Mucosa of stomach (tissue), 1 donor: ENCODE results near the gene RETREG1.

Experiments
- H3K27me3 ChIP-seq: one replicate; pipeline ENCODE4 v1.7.0; 2013; ENCODE audit warnings: mild to moderate bottlenecking, low read length; ENCODE audit not compliant: control insufficient read depth, insufficient read depth
- H3K36me3 ChIP-seq: one replicate; pipeline ENCODE4 v1.7.0; 2013; ENCODE audit warnings: low read length; ENCODE audit not compliant: control insufficient read depth, insufficient read depth
- H3K4me1 ChIP-seq: one replicate; pipeline ENCODE4 v1.7.0; 2013; ENCODE audit warnings: mild to moderate bottlenecking, low read length; ENCODE audit not compliant: control insufficient read depth, insufficient read depth
- H3K4me3 ChIP-seq: one replicate; pipeline ENCODE4 v1.7.0; 2013; ENCODE audit warnings: low read length
- H3K9ac ChIP-seq: one replicate; pipeline ENCODE4 v1.7.0; 2013; ENCODE audit warnings: mild to moderate bottlenecking, low read length, moderate library complexity
- H3K9me3 ChIP-seq: one replicate; pipeline ENCODE4 v1.7.0; 2013; ENCODE audit warnings: mild to moderate bottlenecking, low read length, moderate library complexity; ENCODE audit not compliant: control insufficient read depth
- donor health status: Pancreatic carcinoma.

Gene RETREG1

DNA sequence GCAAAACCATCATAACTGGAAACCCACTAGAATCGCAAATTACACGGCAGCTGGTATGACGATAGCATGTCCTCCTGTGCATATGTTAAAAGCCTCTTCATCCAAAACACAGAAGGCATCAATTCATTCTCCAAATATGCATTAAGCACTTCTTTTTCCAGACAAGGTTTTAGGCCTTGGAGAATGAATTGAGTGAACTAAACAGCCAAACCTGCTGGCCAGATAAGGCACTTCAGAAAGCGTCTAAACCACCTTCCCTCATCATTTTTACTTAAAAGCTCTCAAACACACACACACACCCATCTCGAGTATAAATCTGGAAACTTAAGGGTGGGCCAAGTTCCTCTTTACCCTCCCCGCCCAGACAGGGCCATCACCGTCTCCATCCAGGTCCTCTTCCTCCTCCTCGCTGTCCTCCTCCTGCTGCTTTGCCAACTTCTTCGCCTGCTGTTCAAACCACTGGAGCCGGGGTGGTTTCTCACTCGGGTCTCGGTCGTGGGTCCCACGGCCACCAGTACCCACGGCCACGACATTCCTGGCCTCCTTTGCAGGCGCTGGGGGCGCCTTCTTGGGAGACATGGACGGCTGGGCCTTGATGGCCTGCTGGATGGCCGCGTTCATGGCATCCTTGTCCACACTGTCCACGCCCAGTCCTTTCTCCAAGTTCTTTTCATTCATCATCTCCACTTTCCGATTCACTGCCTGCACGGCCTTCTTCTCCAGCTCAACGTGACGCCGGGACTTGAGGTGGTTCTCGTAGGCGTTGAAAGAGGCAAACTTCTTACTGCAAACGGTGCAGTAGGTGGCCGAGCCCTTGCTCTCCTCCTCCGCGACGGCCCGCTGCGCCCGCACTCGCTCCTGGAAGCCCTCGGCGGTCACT lies 151.9 kb downstream of the RETREG1 start:
- Histone ChIP-seq H3K27me3 (no peaks in the 10 kb centered on the region), H3K4me3 (peak overlapping the region; percentile 98), H3K9me3 (no peaks in the 10 kb centered on the region), H3K4me1 (peaks cover 18% of the 10 kb centered on the region), H3K36me3 (peaks cover 7% of the 10 kb centered on the region), H3K9ac (peak overlapping the region; percentile 83)

DNA sequence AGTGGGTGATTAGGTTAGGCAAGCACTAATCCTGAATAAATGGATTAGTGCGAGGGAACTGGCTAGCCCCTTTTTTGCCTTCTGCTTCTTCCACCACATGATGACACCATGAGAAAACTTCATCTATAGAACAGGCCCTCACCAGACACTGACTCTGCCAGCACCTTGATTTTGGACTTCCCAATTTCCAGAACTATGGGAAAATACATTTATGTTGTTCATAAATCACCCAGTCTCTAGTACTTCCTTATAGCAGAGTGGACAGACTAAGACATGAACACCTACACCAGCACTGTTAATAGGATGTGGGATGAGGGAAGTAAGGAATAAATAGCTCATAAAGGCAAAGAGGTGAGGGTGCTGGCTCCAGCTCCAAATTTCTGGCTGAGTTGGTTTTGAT lies 152.6 kb downstream of the RETREG1 start:
- Histone ChIP-seq H3K4me3 (peak overlapping the region; percentile 98), H3K36me3 (peaks cover 7% of the 10 kb centered on the region), H3K9ac (peak overlapping the region; percentile 83), H3K4me1 (peaks cover 18% of the 10 kb centered on the region), H3K9me3 (no peaks in the 10 kb centered on the region), H3K27me3 (no peaks in the 10 kb centered on the region)

DNA sequence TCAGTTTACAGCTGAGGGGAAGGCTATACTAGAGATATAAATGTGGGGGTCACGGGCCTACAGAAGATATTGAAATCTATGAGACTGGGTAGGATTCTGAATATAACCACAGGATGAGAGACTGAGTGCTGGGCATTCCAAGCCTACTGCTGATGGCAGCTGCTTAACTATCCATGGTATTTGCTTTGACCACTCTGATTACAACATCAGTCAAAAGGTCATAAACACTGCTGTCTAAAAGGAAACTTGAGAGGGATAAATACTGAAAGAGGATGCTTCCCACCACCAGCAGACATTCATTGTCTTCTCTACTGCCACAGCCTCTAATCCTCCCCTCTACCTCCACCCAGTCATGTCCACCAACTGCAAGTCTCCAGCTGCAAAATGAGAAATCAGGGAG lies 155.0 kb downstream of the RETREG1 start:
- Histone ChIP-seq H3K4me1 (peaks cover 14% of the 10 kb centered on the region), H3K4me3 (no peak overlapping the region), H3K36me3 (peaks cover 7% of the 10 kb centered on the region), H3K9ac (no peak overlapping the region), H3K9me3 (no peaks in the 10 kb centered on the region), H3K27me3 (no peaks in the 10 kb centered on the region)

DNA sequence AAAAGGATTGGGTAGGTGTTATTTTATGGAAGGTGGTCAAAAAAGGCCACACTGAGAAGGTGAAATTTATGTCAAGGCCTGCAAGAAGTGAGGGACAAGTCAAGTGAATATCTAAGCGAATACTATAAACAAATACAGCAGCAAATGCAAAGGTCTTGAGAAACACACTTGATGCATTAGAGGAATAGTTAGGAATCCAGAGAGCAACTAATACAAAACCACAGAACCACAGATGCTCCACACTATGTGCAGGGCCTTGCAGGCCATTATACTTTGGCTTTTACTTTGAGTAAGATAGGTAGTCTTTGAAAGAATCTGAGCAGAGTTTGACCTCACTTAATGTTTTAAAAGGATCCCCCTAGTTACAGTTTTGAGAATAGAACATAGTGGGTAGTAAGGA lies 155.8 kb downstream of the RETREG1 start:
- Histone ChIP-seq H3K36me3 (peaks cover 7% of the 10 kb centered on the region), H3K4me1 (peaks cover 11% of the 10 kb centered on the region), H3K9me3 (no peaks in the 10 kb centered on the region), H3K9ac (no peak overlapping the region), H3K4me3 (no peak overlapping the region), H3K27me3 (no peaks in the 10 kb centered on the region)

DNA sequence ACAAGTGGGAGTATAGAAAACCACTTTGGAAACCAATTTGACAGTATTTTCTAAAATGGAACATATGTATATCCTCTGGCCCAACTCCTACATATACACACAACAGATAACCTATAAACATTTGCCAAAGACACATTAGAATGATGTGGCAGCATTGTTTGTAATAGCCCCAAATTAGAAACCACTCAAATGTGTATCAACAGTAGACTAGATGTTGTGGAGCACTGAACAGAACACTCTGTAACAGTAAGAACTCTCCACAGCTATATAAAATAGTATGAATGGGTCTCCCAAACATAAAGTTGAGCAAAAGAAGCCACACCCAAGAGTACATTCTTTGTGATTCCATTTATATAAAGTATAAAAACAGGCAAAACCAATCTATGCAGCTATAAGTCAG lies 157.3 kb downstream of the RETREG1 start:
- Histone ChIP-seq H3K36me3 (peaks cover 7% of the 10 kb centered on the region), H3K4me3 (no peak overlapping the region), H3K9ac (no peak overlapping the region), H3K4me1 (peaks cover 11% of the 10 kb centered on the region), H3K27me3 (no peaks in the 10 kb centered on the region), H3K9me3 (no peaks in the 10 kb centered on the region)

DNA sequence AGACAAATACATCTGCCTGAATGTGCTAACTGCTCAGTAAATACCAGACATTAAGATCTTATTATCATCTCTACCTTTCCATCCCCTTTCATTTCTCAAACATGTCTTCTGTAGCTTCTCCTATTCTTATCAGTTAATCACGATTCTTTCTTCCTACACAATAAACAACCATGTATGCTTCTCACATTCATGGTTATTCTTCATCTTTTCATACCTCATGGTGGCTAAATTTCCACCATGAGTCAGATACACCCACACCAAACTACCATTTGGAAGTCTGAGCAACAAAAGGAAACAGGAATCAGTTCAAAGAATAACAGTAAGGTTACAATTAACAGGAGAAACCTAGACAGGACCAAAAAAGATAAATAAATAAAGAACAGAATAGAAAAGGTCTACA lies 158.9 kb downstream of the RETREG1 start:
- Histone ChIP-seq H3K9ac (no peak overlapping the region), H3K27me3 (no peaks in the 10 kb centered on the region), H3K36me3 (peaks cover 6% of the 10 kb centered on the region), H3K4me3 (no peak overlapping the region), H3K9me3 (no peaks in the 10 kb centered on the region), H3K4me1 (no peaks in the 10 kb centered on the region)

DNA sequence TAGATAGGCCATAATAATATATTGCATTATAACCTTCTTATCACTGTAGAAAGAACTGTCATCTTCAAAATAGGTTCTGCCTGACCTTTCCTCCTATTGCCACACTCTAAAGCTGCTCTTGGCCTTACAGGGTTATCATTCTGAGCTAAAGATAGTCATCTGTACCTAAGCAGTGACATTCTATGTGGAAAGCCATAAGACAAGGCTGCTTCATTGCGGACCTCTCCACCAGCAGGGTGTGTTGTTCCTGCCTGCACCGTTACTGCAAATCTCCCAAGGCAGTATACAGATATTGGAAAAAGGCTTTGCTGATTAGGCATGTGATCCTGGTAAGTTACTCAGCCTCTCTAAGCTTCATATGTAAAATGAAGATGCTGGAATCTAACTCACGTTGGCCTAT lies 159.3 kb downstream of the RETREG1 start:
- no peaks in the 10 kb centered on the region for H3K27me3 ChIP-seq
- peaks cover 2% of the 10 kb centered on the region for H3K36me3 ChIP-seq
- H3K4me3 ChIP-seq, result no peak overlapping the region
- no peaks in the 10 kb centered on the region for H3K9me3 ChIP-seq
- H3K4me1 ChIP-seq, result no peaks in the 10 kb centered on the region
- no peak overlapping the region for H3K9ac ChIP-seq

DNA sequence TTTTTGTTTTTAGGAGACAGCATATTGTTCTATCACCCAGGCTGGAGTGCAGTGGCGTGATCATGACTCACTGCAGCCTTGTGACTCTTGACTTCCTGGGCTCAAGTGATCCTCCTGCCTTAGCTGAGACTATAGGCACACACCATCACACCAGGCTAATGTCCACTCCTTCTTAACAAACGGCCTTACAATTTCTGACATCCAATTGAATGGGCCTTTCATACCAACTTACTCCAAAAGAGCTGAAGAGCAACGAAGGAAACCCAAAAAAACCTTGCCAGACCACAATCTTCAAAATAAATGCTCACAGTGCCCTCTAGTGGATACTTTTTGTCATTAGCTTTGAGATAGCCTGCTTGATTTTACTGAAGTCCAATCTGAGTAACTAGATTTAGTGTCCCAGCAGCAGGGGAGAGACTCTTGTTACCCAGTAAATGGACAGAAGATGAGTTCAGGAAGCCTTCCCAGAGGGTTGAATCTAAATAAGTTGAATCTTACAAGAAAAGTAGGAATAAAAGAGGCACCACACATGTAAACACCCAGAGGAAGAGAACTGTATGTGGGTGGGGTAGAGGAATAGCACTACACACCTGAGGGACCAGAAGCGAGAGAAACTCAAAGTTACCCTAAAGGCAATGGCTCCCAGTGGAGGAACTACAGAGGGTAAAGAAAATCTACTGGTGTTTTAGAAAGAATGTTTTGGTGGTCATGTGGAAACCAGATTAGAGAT lies 160.5 kb downstream of the RETREG1 start:
- Histone ChIP-seq H3K27me3 (no peaks in the 10 kb centered on the region), H3K9ac (peak overlapping the region; percentile 2), H3K9me3 (no peaks in the 10 kb centered on the region), H3K4me3 (no peak overlapping the region), H3K36me3 (peaks cover 1% of the 10 kb centered on the region), H3K4me1 (no peaks in the 10 kb centered on the region)

DNA sequence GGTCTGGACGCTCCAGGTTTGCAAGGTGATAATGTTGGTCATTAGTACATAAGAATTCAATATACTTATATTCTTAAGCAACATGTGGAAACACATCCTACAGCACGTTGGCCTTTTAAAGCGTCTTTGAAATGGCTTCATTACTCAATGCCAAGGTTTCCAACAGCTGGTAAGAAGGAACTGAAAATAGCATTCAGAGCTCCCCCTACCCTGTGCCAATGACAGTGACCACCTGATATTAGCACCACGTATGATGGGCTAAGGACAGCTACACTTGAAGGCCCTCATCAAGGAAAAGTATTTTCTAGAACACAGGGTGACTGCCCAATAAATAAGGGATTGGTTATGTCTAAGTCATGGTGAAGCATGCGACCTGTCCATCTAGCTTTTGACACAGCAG lies 161.1 kb downstream of the RETREG1 start:
- peaks cover 7% of the 10 kb centered on the region for H3K36me3 ChIP-seq
- no peak overlapping the region for H3K9ac ChIP-seq
- H3K4me3 ChIP-seq, result no peak overlapping the region
- H3K27me3 ChIP-seq, result no peaks in the 10 kb centered on the region
- H3K9me3 ChIP-seq, result no peaks in the 10 kb centered on the region
- H3K4me1 ChIP-seq, result no peaks in the 10 kb centered on the region

DNA sequence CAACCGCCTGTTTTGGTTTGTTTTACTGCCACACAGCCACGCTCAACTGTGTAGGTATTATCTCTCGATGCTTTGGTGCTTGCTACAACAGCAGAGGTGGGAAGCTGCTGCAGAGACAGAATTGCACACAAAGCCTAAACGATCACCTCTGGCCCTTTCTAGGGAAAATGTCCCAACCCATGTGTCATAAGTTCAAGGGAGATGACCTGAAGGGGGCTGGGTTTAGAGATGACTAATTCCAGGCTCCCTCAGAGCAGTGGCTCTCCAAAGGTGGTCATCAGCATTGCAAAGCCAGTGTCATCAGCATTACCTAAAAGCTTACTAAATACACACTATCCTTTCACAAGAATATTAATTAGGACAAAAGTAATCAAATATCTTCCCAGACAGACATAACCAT lies 162.1 kb downstream of the RETREG1 start:
- Histone ChIP-seq H3K9ac (no peak overlapping the region), H3K36me3 (peaks cover 11% of the 10 kb centered on the region)

DNA sequence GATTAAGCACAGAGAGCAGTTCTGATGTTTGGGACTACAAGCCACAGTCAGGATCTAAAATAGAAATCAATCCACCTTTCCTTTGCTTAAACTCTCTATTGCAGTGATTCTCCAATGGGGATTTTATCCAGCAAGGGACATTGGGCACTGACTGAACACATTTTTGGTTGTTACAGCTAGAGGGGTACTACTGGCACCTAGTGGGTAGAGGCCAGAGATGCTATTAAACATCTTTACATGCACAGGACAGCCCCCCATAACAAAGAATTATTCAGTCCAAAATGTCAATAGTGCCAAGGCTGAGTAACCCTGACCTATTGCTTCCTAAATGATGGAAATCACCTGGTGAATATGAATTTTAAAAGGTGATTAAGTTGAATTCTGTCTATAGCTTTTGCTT lies 163.2 kb downstream of the RETREG1 start:
- Histone ChIP-seq H3K4me3 (no peak overlapping the region), H3K36me3 (peaks cover 11% of the 10 kb centered on the region), H3K9me3 (no peaks in the 10 kb centered on the region), H3K9ac (no peak overlapping the region), H3K4me1 (no peaks in the 10 kb centered on the region), H3K27me3 (no peaks in the 10 kb centered on the region)

More for the DNA sequence above, 162.1 kb downstream of the RETREG1 start:
- Histone ChIP-seq H3K4me1 (no peaks in the 10 kb centered on the region), H3K9me3 (no peaks in the 10 kb centered on the region), H3K27me3 (no peaks in the 10 kb centered on the region), H3K4me3 (no peak overlapping the region)

DNA sequence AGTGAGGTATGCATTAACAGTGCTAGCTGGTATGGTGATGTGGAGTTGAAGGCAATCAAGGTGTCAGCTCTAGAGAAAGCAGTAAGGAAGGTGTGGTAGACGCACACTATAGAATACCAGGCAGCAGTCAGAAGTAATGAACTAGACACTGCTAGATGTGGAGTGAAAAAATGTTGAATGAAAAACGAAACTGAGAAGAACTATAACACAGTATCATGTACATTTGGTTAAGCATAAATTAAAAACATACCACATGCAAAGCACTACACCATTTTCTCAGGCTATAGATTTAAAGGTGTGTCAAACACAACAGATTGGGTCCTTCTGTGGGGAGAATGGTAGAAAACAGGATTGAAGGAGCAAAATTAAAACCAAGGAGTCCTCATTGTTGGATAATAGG lies 166.6 kb downstream of the RETREG1 start:
- H3K36me3 ChIP-seq, result peaks cover 11% of the 10 kb centered on the region
- H3K4me1 ChIP-seq, result no peaks in the 10 kb centered on the region
- H3K4me3 ChIP-seq, result no peak overlapping the region
- no peaks in the 10 kb centered on the region for H3K27me3 ChIP-seq
- no peaks in the 10 kb centered on the region for H3K9me3 ChIP-seq
- H3K9ac ChIP-seq, result no peak overlapping the region
